Measurements from ENCODE around the gene PLXNA4. TPM values are rescaled to one million over a fixed set of nuclear protein-coding genes. Genes with fewer than 3 reads are reported as not detected.
A peak's percentile ranks its signal among the peaks of the same experiment; 100 is the strongest.

Gene PLXNA4
- total and polyA plus RNA-seq, 9 of the 15 experiments (the other 6 are each of a cell fraction or from before 2014, with no cell fraction given) = under 0.01 to 0.09 TPM; not detected in 7

- no peak for TF ChIP-seq STAT6 (CRISPR knock-in tag; IDR thresholded peaks at IDR 0.05)
- TF ChIP-seq HDAC8 (tag; IDR thresholded peaks at IDR 0.05) = no peak
- no peak for TF ChIP-seq KAT7 (CRISPR knock-in tag; IDR thresholded peaks at IDR 0.05; ENCODE audit: borderline replicate concordance)
- no peak for TF ChIP-seq ZNF134 (CRISPR knock-in tag; conservative IDR thresholded peaks at IDR 0.05)
- TF ChIP-seq ZBTB2 (IDR thresholded peaks at IDR 0.05) = no peak
- TF ChIP-seq ZNF583 (CRISPR knock-in tag; IDR thresholded peaks at IDR 0.05) = no peak
- no peak for TF ChIP-seq RBM39 (optimal IDR thresholded peaks at IDR 0.05; ENCODE audit: low read depth, low read length)
Observed at GRCh38 chr7:132609222-132609621, 33.0 kb upstream of the PLXNA4 start (continued).

- CTCF ChIA-PET (ENCODE audit: low intra/inter-chr PET ratio) = no interaction called here
- Histone ChIP-seq H3K4me3 (no peak overlapping the region), H3K9me1 (ENCODE audit: control insufficient read depth, insufficient read depth, low read length) (no peaks in the 10 kb centered on the region), H3K36me3 (ENCODE audit: control insufficient read depth, insufficient read depth, low read length) (no peaks in the 10 kb centered on the region), H3K79me2 (ENCODE audit: control insufficient read depth, insufficient read depth, low read length) (no peaks in the 10 kb centered on the region), H3K9me3 (replicated peaks; ENCODE audit: control insufficient read depth, insufficient read depth, low read depth, low read length) (no peaks in the 10 kb centered on the region), H3K4me2 (ENCODE audit: insufficient read depth, low read length) (no peak overlapping the region), H3K9ac (ENCODE audit: insufficient read depth in 1 of 2, low read depth in 2 of 2, low read length in 2 of 2) (no peak overlapping the region), H3K27ac (ENCODE audit: extremely low read depth, low read depth, low read length) (no peak overlapping the region), H3K27me3 (ENCODE audit: control insufficient read depth in 2 of 2, insufficient read depth in 2 of 2, low read length in 2 of 2) (peaks cover 13 to 18% of the 10 kb centered on the region in 2 experiments; a peak in 4 of 5 replicates), H2AFZ (ENCODE audit: low read depth, low read length) (no peak overlapping the region), H3K4me1 (replicated peaks in 1 of 2; ENCODE audit: control insufficient read depth in 2 of 2, insufficient read depth in 2 of 2, low read length in 2 of 2) (no peaks in the 10 kb centered on the region), H4K20me1 (replicated peaks; ENCODE audit: control insufficient read depth, insufficient read depth, low read length) (0 out of 2 replicates have a peak, but pooled peaks cover 4% of the 10 kb centered on the region)
- FAIRE-seq (no peak), DNase-seq (ENCODE audit: extremely low read depth in 1 of 4, low spot score in 3 of 4) (no peak), ATAC-seq (no peak)
- POLR2A ChIA-PET = no interaction called here
- in situ Hi-C loops (cut with MboI) (no loop called here), intact Hi-C loops (cut with micrococcal nuclease) (no loop called here)
- no peak for TF ChIP-seq NR0B1 (IDR thresholded peaks at IDR 0.05; ENCODE audit: partially characterized antibody)
- TF ChIP-seq EGR1 (conservative IDR thresholded peaks at IDR 0.05) = peak; percentile 37; the same call in 1 of the 2 replicates
- 0% methylated on average over 5 of the region's 5 CpGs for WGBS (ENCODE audit: insufficient coverage, low coverage, missing lambda C conversion rate)
- BruUV-seq (replicated peaks) = no TSS peak
Observed at GRCh38 chr7:132608523-132608922, 32.3 kb upstream of the PLXNA4 start.
